GM12878 (cell line): Measurements from ENCODE around the gene SYMPK. TPM values are rescaled to one million over a fixed set of nuclear protein-coding genes. Genes with fewer than 3 reads are reported as not detected.

Experiments used
- BHLHE40 ChIP-seq, 2 experiments: fragments of 450-650 bp in 1 of 2; IDR thresholded peaks; 2 replicates each; pipeline ENCODE4 v1.6.1; 2011 to 2017; ENCODE audit warnings: low read depth in 2 of 2, borderline replicate concordance in 1 of 2, improper control_type of control experiment in 1 of 2, low read length in 1 of 2, mild to moderate bottlenecking in 1 of 2
- ELK1 ChIP-seq: IDR thresholded peaks from 2 replicates; pipeline ENCODE4 v1.6.1; 2012; ENCODE audit warnings: low read depth, low read length, improper control_type of control experiment
- GATAD2B ChIP-seq: fragments of 450-650 bp; conservative IDR thresholded peaks from 2 replicates; pipeline ENCODE4 v1.6.1; 2017; ENCODE audit warnings: low read depth, mild to moderate bottlenecking, moderate library complexity
- NR2C1 ChIP-seq: fragments of 450-650 bp; IDR thresholded peaks from 2 replicates; pipeline ENCODE4 v1.6.1; 2017; ENCODE audit warnings: antibody characterized with exemption, mild to moderate bottlenecking, moderate library complexity
- RB1 ChIP-seq: fragments of 450-650 bp; formaldehyde crosslinking; IDR thresholded peaks from 2 replicates; pipeline ENCODE4 v1.6.1; 2017; ENCODE audit warnings: mild to moderate bottlenecking, borderline replicate concordance
- SP1 ChIP-seq: IDR thresholded peaks from one replicate; pipeline ENCODE4 v1.6.1; 2011; ENCODE audit warnings: low read depth, low read length
- STAT3 ChIP-seq: IDR thresholded peaks from 2 replicates; pipeline ENCODE4 v1.6.1; 2011; ENCODE audit warnings: low read depth, low read length, improper control_type of control experiment
- TCF7 ChIP-seq: IDR thresholded peaks from 2 replicates; pipeline ENCODE4 v1.6.1; 2014; ENCODE audit warnings: antibody characterized with exemption, borderline replicate concordance
- WRNIP1 ChIP-seq: IDR thresholded peaks from 2 replicates; pipeline ENCODE4 v1.6.1; 2011; ENCODE audit warnings: low read depth, low read length, improper control_type of control experiment, borderline replicate concordance
- ZBTB4 ChIP-seq: fragments of 450-650 bp; formaldehyde crosslinking; IDR thresholded peaks from 2 replicates; pipeline ENCODE4 v1.4.0; 2022; ENCODE audit warnings: mild to moderate bottlenecking, moderate library complexity
- ZBTB40 ChIP-seq: fragments of 450-650 bp; IDR thresholded peaks from 2 replicates; pipeline ENCODE4 v1.6.1; 2016; ENCODE audit warnings: mild to moderate bottlenecking, moderate library complexity, borderline replicate concordance
- ZNF207 ChIP-seq: fragments of 450-650 bp; IDR thresholded peaks from 2 replicates; pipeline ENCODE4 v1.6.1; 2014; ENCODE audit warnings: antibody characterized with exemption, mild to moderate bottlenecking, borderline replicate concordance
- ZNF687 ChIP-seq: fragments of 450-650 bp; IDR thresholded peaks from 2 replicates; pipeline ENCODE4 v1.6.1; 2017; ENCODE audit warnings: mild to moderate bottlenecking, moderate library complexity
- polyA plus RNA-seq, 11 experiments: library from polyadenylated mRNA; depleted of rRNA in 4 of 11; unstranded in 6 of 11; stranded (reverse) in 5 of 11; fragments of >200 nt; fragmentation: Nextera tagmentation in 4 of 11; fragmentation: Illumina TruSeq in 1 of 11; extraction: Ambion mirVana in 4 of 11; extraction: Trizol in 1 of 11; gene quantifications; 1 replicate in 1 of 11; 2 replicates in 10 of 11; pipeline versions ENCODE4 v1.2.1 to v1.2.3, GENCODE V29; 2011 to 2016; ENCODE audit warnings: inconsistent platforms in 2 of 11, missing spikeins in 2 of 11, low read depth in 1 of 11
- total RNA-seq, 4 experiments: library from RNA; depleted of rRNA in 3 of 4; stranded (reverse); fragments of >200 nt in 3 of 4; fragmentation: Illumina TruSeq in 1 of 4; extraction: Trizol in 1 of 4; gene quantifications; 2 replicates each; pipeline versions ENCODE4 v1.2.1 to v1.2.3, GENCODE V29; 2013 to 2021

SYMPK gene
- total and polyA plus RNA-seq, 10 of the 15 experiments (the other 5 are each of a cell fraction or from before 2014, with no cell fraction given) = 0.49 to 109 (median 42.5) TPM

GRCh38 chr19:45882652-45883585, 20.0 kb upstream of the SYMPK start (continued):
- TF ChIP-seq ZNF687 (peak; percentile 81), TCF7 (no peak), ELK1 (no peak), BHLHE40 (IDR thresholded peaks at IDR 0.05; ENCODE audit: borderline replicate concordance in 1 of 2, low read depth in 2 of 2, low read length in 1 of 2) (peak; percentile 99), ZNF207 (peak; percentile 87; the same call in 1 of the 2 replicates), ZBTB40 (no peak; the same call in 1 of the 2 replicates), SP1 (peak; percentile 35), GATAD2B (peak; percentile 88), NR2C1 (0 out of 2 replicates have a peak, but pooled peaks have one; percentile 46), STAT3 (no peak), ZBTB4 (CRISPR knock-in tag) (no peak), WRNIP1 (no peak), RB1 (peak; percentile 51; the same call in 1 of the 2 replicates)
